HUES48 (cell line): ENCODE measurements around the gene SMYD3.

ENCODE experiments used
- H3K27ac ChIP-seq: one replicate; pipeline ENCODE4 v1.7.0; 2013; ENCODE audit warnings: low read depth, low read length, inconsistent platforms
- H3K27me3 ChIP-seq: 2 replicates; pipeline ENCODE4 v1.6.1; 2013; ENCODE audit warnings: mild to moderate bottlenecking, low read length; ENCODE audit not compliant: control insufficient read depth, insufficient read depth
- H3K36me3 ChIP-seq: 2 replicates; pipeline ENCODE4 v1.6.1; 2013; ENCODE audit warnings: low read length; ENCODE audit not compliant: control insufficient read depth, insufficient read depth
- H3K4me1 ChIP-seq: 2 replicates; pipeline ENCODE4 v1.6.1; 2013; ENCODE audit warnings: mild to moderate bottlenecking, low read length; ENCODE audit not compliant: control insufficient read depth, insufficient read depth
- H3K4me3 ChIP-seq: 2 replicates; pipeline ENCODE4 v1.5.1; 2013; ENCODE audit warnings: mild to moderate bottlenecking, low read depth, low read length
- H3K9ac ChIP-seq: 2 replicates; pipeline ENCODE4 v1.6.1; 2013; ENCODE audit warnings: mild to moderate bottlenecking, low read depth, low read length, moderate library complexity
- H3K9me3 ChIP-seq: 2 replicates; pipeline ENCODE4 v1.6.1; 2013; ENCODE audit warnings: low read length; ENCODE audit not compliant: control insufficient read depth, insufficient read depth

SMYD3 gene

GRCh38 chr1:246416261-246416660, 90.8 kb downstream of the SMYD3 start:
- no peaks in the 10 kb centered on the region for H3K36me3 ChIP-seq
- no peak overlapping the region for H3K4me3 ChIP-seq
- no peaks in the 10 kb centered on the region for H3K9me3 ChIP-seq
- H3K27me3 ChIP-seq, result no peaks in the 10 kb centered on the region
- H3K4me1 ChIP-seq, result no peaks in the 10 kb centered on the region
- H3K27ac ChIP-seq, result no peak overlapping the region
- H3K9ac ChIP-seq, result no peak overlapping the region

GRCh38 chr1:246415028-246415427, 92.1 kb downstream of the SMYD3 start:
- H3K4me3 ChIP-seq, result no peak overlapping the region
- no peak overlapping the region for H3K9ac ChIP-seq
- no peaks in the 10 kb centered on the region for H3K9me3 ChIP-seq
- H3K27me3 ChIP-seq, result no peaks in the 10 kb centered on the region
- no peaks in the 10 kb centered on the region for H3K36me3 ChIP-seq
- no peak overlapping the region for H3K27ac ChIP-seq
- H3K4me1 ChIP-seq, result no peaks in the 10 kb centered on the region

- Histone ChIP-seq H3K9me3 (no peaks in the 10 kb centered on the region), H3K4me1 (no peaks in the 10 kb centered on the region), H3K36me3 (no peaks in the 10 kb centered on the region), H3K27me3 (no peaks in the 10 kb centered on the region), H3K9ac (no peak overlapping the region), H3K27ac (no peak overlapping the region), H3K4me3 (no peak overlapping the region)
Measured at GRCh38 chr1:246413430-246413829, 93.6 kb downstream of the SMYD3 start.

- H3K9me3 ChIP-seq, result no peaks in the 10 kb centered on the region
- H3K4me1 ChIP-seq, result no peaks in the 10 kb centered on the region
- no peaks in the 10 kb centered on the region for H3K27me3 ChIP-seq
- H3K4me3 ChIP-seq, result no peak overlapping the region
- H3K9ac ChIP-seq, result no peak overlapping the region
- no peaks in the 10 kb centered on the region for H3K36me3 ChIP-seq
- no peak overlapping the region for H3K27ac ChIP-seq
Measured at GRCh38 chr1:246404078-246404477, 103.0 kb downstream of the SMYD3 start.

GRCh38 chr1:246398126-246398813, 108.8 kb downstream of the SMYD3 start:
- Histone ChIP-seq H3K4me3 (no peak overlapping the region), H3K36me3 (no peaks in the 10 kb centered on the region), H3K9me3 (no peaks in the 10 kb centered on the region), H3K27ac (no peak overlapping the region), H3K27me3 (no peaks in the 10 kb centered on the region), H3K9ac (no peak overlapping the region), H3K4me1 (0 out of 2 replicates have a peak, but pooled peaks cover 4% of the 10 kb centered on the region)

GRCh38 chr1:246397046-246397445, 110.0 kb downstream of the SMYD3 start:
- H3K4me1 ChIP-seq, result 0 out of 2 replicates have a peak, but pooled peaks cover 4% of the 10 kb centered on the region
- no peaks in the 10 kb centered on the region for H3K27me3 ChIP-seq
- H3K9ac ChIP-seq, result no peak overlapping the region
- H3K27ac ChIP-seq, result no peak overlapping the region
- no peak overlapping the region for H3K4me3 ChIP-seq
- H3K36me3 ChIP-seq, result no peaks in the 10 kb centered on the region
- H3K9me3 ChIP-seq, result no peaks in the 10 kb centered on the region

- Histone ChIP-seq H3K9ac (no peak overlapping the region), H3K9me3 (no peaks in the 10 kb centered on the region), H3K27ac (no peak overlapping the region), H3K27me3 (no peaks in the 10 kb centered on the region), H3K4me3 (no peak overlapping the region), H3K36me3 (no peaks in the 10 kb centered on the region), H3K4me1 (0 out of 2 replicates have a peak, but pooled peaks cover 4% of the 10 kb centered on the region)
Measured at GRCh38 chr1:246396322-246396721, 110.8 kb downstream of the SMYD3 start.

GRCh38 chr1:246394121-246394520, 113.0 kb downstream of the SMYD3 start:
- no peaks in the 10 kb centered on the region for H3K36me3 ChIP-seq
- H3K9me3 ChIP-seq, result peaks cover 10% of the 10 kb centered on the region
- H3K9ac ChIP-seq, result no peak overlapping the region
- H3K27me3 ChIP-seq, result no peaks in the 10 kb centered on the region
- H3K4me3 ChIP-seq, result no peak overlapping the region
- H3K4me1 ChIP-seq, result 0 out of 2 replicates have a peak, but pooled peaks cover 4% of the 10 kb centered on the region
- H3K27ac ChIP-seq, result no peak overlapping the region

GRCh38 chr1:246390855-246391254, 116.2 kb downstream of the SMYD3 start:
- no peaks in the 10 kb centered on the region for H3K27me3 ChIP-seq
- H3K4me3 ChIP-seq, result no peak overlapping the region
- H3K27ac ChIP-seq, result no peak overlapping the region
- peaks cover 10% of the 10 kb centered on the region for H3K9me3 ChIP-seq
- H3K4me1 ChIP-seq, result no peaks in the 10 kb centered on the region
- H3K9ac ChIP-seq, result no peak overlapping the region
- H3K36me3 ChIP-seq, result no peaks in the 10 kb centered on the region

GRCh38 chr1:246384616-246385015, 122.5 kb downstream of the SMYD3 start:
- H3K9me3 ChIP-seq, result no peaks in the 10 kb centered on the region
- H3K9ac ChIP-seq, result no peak overlapping the region
- no peak overlapping the region for H3K27ac ChIP-seq
- no peaks in the 10 kb centered on the region for H3K36me3 ChIP-seq
- H3K4me1 ChIP-seq, result peaks cover 4% of the 10 kb centered on the region; the same call in 1 of the 2 replicates
- no peak overlapping the region for H3K4me3 ChIP-seq
- H3K27me3 ChIP-seq, result no peaks in the 10 kb centered on the region

GRCh38 chr1:246383791-246384190, 123.3 kb downstream of the SMYD3 start:
- H3K4me3 ChIP-seq, result no peak overlapping the region
- H3K27ac ChIP-seq, result no peak overlapping the region
- H3K9ac ChIP-seq, result no peak overlapping the region
- peaks cover 4% of the 10 kb centered on the region; the same call in 1 of the 2 replicates for H3K4me1 ChIP-seq
- no peaks in the 10 kb centered on the region for H3K9me3 ChIP-seq
- H3K36me3 ChIP-seq, result no peaks in the 10 kb centered on the region
- H3K27me3 ChIP-seq, result no peaks in the 10 kb centered on the region
